K562 (cell line): ENCODE data around the gene PALM3. TPM values are rescaled to one million over a fixed set of nuclear protein-coding genes. Genes with fewer than 3 reads are reported as not detected.

Experiments used
- CGGBP1 ChIP-seq: fragments of 250-450 bp; sonication (Bioruptor Pico); IDR thresholded peaks from 2 replicates; pipeline ENCODE4 v1.9.0; 2021; ENCODE audit warnings: mild to moderate bottlenecking
- MTA3 ChIP-seq: fragments of 450-650 bp; formaldehyde crosslinking; IDR thresholded peaks from 2 replicates; pipeline ENCODE4 v1.6.1; 2017; ENCODE audit warnings: mild to moderate bottlenecking, borderline replicate concordance
- PHF20 ChIP-seq: fragments of 450-650 bp; IDR thresholded peaks from 2 replicates; pipeline ENCODE4 v1.6.1; 2018; ENCODE audit not compliant: partially characterized antibody
- ZBTB40 ChIP-seq, 2 experiments: fragments of 450-650 bp in 1 of 2; sonication (generic) in 1 of 2; formaldehyde crosslinking in 1 of 2; IDR thresholded peaks; 2 replicates each; pipeline versions ENCODE4 v1.7.1 to v1.9.0; 2016 to 2022; ENCODE audit warnings: inconsistent platforms in 1 of 2, mild to moderate bottlenecking in 1 of 2, missing genetic modification reagents in 1 of 2
- ZFP91 ChIP-seq: sonication (generic); formaldehyde crosslinking; IDR thresholded peaks from 2 replicates; pipeline ENCODE4 v1.8.0; 2022; ENCODE audit warnings: mild to moderate bottlenecking, missing genetic modification reagents
- polyA plus RNA-seq, 8 experiments: library from polyadenylated mRNA; depleted of rRNA in 4 of 8; stranded (reverse) in 5 of 8; unstranded in 3 of 8; fragments of >200 nt; fragmentation: Nextera tagmentation in 2 of 8; fragmentation: Illumina TruSeq in 1 of 8; extraction: Ambion mirVana in 2 of 8; extraction: Trizol in 1 of 8; gene quantifications; 2 replicates each; pipeline versions ENCODE4 v1.2.1 to v1.2.3, GENCODE V29; 2011 to 2014; ENCODE audit warnings: inconsistent platforms in 1 of 8, missing spikeins in 1 of 8
- total RNA-seq, 7 experiments: library from RNA; depleted of rRNA in 6 of 7; stranded (reverse); fragments of >200 nt in 6 of 7; fragmentation: Illumina TruSeq in 2 of 7; extraction: Trizol in 2 of 7; gene quantifications; 2 replicates each; pipeline versions ENCODE4 v1.2.1 to v1.2.3, GENCODE V29; 2011 to 2021; ENCODE audit warnings: low replicate concordance in 1 of 7

The PALM3 gene
- total and polyA plus RNA-seq, 9 of the 15 experiments (the other 6 are each of a cell fraction or from before 2014, with no cell fraction given) = 0.07 to 9.3 (median 3.3) TPM

- TF ChIP-seq CGGBP1 (CRISPR knock-in tag) = no peak
- 0 out of 2 replicates have a peak, but pooled peaks have one; percentile 5 for TF ChIP-seq ZBTB40 (IDR thresholded peaks at IDR 0.05)
- TF ChIP-seq ZBTB40 (CRISPR knock-in tag; IDR thresholded peaks at IDR 0.05) = no peak
- no peak for TF ChIP-seq ZFP91 (CRISPR knock-in tag)
- no peak for TF ChIP-seq PHF20
- TF ChIP-seq MTA3 = no peak
These were observed 11.5 kb upstream of the PALM3 start (continued) for GRCh38 chr19:14073261-14073924.
